Ammon's horn (tissue), 1 donor: ENCODE data around the gene ASB7.

Experiments
- DNase-seq: peaks from one replicate; pipeline ENCODE4 v3.0.0-alpha.2; 2016; ENCODE audit warnings: low spot score

ASB7 gene

GRCh38 chr15:100597862-100598261 is 4.5 kb upstream of the ASB7 start:
- no peak for DNase-seq

- no peak for DNase-seq
Measured at GRCh38 chr15:100598655-100599054, 3.7 kb upstream of the ASB7 start.

- peak; percentile 15 for DNase-seq
Measured at GRCh38 chr15:100601163-100601562, 1.2 kb upstream of the ASB7 start.

- no peak for DNase-seq
Measured at GRCh38 chr15:100601617-100602063, 749 bp upstream of the ASB7 start.

- DNase-seq: peak; percentile 3
Measured at GRCh38 chr15:100602823-100603393, 519 bp downstream of the ASB7 start.

GRCh38 chr15:100612539-100612938 is 10.2 kb downstream of the ASB7 start:
- no peak for DNase-seq

GRCh38 chr15:100613208-100613607 is 10.8 kb downstream of the ASB7 start:
- no peak for DNase-seq

- DNase-seq: no peak
Measured at GRCh38 chr15:100614336-100614735, 11.9 kb downstream of the ASB7 start.

- DNase-seq: no peak
Measured at GRCh38 chr15:100614918-100615317, 12.5 kb downstream of the ASB7 start.

- no peak for DNase-seq
Measured at GRCh38 chr15:100615801-100616200, 13.4 kb downstream of the ASB7 start.

GRCh38 chr15:100616700-100617099 is 14.3 kb downstream of the ASB7 start:
- no peak for DNase-seq

- DNase-seq: no peak
Measured at GRCh38 chr15:100623301-100623700, 20.9 kb downstream of the ASB7 start.

GRCh38 chr15:100627789-100628395 is 25.5 kb downstream of the ASB7 start:
- peak; percentile 88 for DNase-seq

GRCh38 chr15:100628746-100629145 is 26.4 kb downstream of the ASB7 start:
- no peak for DNase-seq

GRCh38 chr15:100631831-100632230 is 29.4 kb downstream of the ASB7 start:
- DNase-seq: no peak

GRCh38 chr15:100633763-100634075 is 31.3 kb downstream of the ASB7 start:
- no peak for DNase-seq

GRCh38 chr15:100635406-100636071 is 33.1 kb downstream of the ASB7 start:
- no peak for DNase-seq

GRCh38 chr15:100638177-100638730 is 35.9 kb downstream of the ASB7 start:
- no peak for DNase-seq

GRCh38 chr15:100642213-100642949 is 40.0 kb downstream of the ASB7 start:
- no peak for DNase-seq

GRCh38 chr15:100642950-100643338 is 40.6 kb downstream of the ASB7 start:
- no peak for DNase-seq

GRCh38 chr15:100645671-100646070 is 43.3 kb downstream of the ASB7 start:
- DNase-seq: no peak

- DNase-seq: no peak
Measured at GRCh38 chr15:100648951-100649350, 46.6 kb downstream of the ASB7 start.

- no peak for DNase-seq
Measured at GRCh38 chr15:100650685-100651084, 48.3 kb downstream of the ASB7 start.
